ENCODE measurements around the gene PRKAR1B.

- TF ChIP-seq POLR2A (IDR thresholded peaks at IDR 0.05) (peak in 1 of 2 donors; percentile 12), CTCF (IDR thresholded peaks at IDR 0.05 in 4 of 5, conservative IDR thresholded peaks at IDR 0.05 in 1 of 5) (no peak)
Measured at GRCh38 chr7:771234-772004, 44.3 kb upstream of the PRKAR1B start.

All from gastrocnemius medialis (tissue), 4 donors.